HG03095 (cell line): Measurements from ENCODE around the gene ADCY5.

ENCODE experiments used
- ATAC-seq: cut with Tn5 transposase; IDR thresholded peaks from one replicate; pipeline ENCODE4 v1.9.1; 2021; ENCODE audit warnings: moderate library complexity; ENCODE audit not compliant: unreplicated experiment

The ADCY5 gene

DNA sequence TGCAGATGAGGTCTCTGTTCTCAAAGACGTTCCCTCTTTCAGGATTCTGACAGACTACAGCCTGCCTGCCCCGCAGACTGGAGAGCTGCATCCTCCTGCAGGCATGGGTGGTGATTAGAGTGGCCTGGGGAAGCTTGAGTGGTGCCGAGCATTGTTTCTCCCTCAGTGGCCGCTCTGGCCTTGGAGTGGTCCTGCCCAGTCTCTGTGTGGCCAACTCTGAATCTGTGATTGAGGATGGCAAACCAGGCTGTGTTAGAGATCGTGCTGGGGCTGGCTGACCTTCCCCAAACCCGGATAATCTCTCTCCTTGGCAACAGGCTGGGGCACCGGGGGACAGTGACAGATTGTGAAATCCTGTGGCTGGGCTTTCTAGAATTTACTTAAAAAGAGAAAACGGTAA lies 11.0 kb upstream of the ADCY5 start:
- no peak for ATAC-seq

DNA sequence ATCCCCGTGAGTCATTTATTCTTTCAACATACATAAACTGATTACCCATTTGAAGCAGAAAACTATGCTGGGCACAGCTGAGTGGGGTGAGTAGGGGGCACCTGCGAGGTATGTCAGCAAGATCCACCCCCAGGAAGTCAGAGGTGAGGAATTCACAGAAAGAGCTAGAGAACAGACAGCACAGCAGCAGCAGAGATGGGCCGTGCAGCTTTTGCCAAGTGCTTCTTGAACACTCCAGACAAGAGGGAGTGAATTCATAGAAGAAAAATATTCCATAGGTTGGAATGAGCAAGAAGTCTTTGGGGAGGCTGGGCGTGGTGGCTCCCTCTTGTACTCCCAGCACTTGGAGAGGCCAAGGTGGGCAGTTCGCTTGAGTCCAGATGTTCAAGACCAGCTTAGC lies 9.4 kb upstream of the ADCY5 start:
- no peak for ATAC-seq

DNA sequence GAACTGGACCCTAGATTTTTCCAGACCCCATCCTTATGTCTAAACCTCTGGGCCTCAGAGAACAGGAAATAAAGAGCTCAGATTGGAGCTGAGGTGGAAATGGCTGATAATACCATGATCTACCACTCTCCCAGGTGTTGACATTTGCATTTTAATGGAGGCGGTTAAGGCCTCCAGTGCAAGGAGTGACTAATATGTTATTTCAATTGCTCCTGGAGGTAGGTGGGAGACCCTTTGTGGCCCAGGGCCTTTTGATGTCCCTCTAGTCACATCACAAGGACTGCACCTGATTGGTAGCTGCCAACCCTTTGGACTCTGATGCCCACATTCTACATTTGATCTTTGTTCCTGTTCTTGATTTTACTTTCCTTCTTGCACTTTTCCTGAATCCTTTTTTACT lies 9.0 kb upstream of the ADCY5 start:
- ATAC-seq: no peak

DNA sequence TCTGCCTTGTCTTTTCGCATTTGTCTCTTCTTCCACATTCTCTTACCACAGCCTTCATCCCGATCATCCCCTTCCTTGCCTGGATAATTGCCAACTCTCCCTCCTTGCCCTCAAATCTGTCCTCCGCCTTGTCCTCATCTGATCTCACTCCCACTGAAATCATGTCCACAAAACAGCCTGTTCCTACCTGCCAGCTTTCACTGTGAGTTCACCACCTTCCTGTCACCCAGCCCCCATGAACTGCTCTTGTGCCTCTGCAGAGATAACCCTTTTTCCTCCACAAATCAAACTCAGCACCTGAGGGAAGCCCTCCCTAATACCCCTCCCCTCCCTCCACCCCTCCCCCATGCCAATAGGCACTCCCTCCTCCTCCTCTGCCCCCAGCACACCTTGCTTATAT lies 4.8 kb upstream of the ADCY5 start:
- no peak for ATAC-seq

DNA sequence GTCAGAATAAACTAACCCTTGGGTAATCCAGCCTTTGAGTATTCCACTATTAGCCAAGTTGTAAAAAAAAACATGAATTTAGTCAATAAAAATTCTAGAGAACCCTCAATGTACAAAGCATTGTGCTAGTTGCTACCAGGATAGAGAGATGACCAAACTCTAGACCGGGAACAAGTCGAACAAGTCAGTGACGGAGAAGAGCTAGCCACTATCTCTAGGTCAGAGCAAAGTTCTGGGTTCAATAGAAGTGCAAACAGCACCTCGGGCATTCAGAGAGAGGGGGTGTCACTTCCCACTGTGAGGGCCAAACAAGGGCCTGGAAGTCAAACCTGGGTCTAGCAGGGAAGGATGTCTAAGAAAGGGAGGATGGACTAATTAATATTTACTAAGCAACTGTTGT lies 2.3 kb upstream of the ADCY5 start:
- no peak for ATAC-seq

DNA sequence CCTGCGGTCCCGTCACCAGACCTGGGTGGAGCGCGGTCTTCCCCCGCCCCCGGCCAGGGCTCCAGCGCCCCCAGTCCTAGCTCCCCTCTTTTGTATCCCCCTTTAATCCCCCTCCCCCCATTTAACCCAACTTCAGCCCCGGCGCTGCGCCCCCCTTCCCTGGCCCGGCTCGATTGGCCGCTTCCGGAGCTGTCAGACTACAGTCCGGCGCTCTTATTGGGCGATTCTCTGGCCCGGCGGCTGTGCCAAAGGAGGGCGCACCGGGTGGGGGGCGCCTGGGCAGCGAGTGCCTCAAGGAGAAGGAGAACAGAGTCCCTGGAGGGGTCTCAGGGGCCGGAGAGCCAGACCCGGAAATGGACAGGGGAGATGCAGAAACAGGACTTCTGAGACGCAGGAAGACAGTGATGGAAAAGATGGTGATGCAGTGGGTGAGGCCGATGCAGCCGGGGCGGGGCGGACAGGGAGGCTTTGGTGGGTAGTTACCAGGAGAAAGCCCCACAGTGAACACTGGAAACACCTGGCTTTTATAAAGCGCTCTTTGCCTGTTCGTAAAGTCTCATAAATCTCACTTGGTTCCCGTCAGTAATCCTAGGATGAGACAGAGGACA lies 1.2 kb upstream of the ADCY5 start:
- no peak for ATAC-seq

DNA sequence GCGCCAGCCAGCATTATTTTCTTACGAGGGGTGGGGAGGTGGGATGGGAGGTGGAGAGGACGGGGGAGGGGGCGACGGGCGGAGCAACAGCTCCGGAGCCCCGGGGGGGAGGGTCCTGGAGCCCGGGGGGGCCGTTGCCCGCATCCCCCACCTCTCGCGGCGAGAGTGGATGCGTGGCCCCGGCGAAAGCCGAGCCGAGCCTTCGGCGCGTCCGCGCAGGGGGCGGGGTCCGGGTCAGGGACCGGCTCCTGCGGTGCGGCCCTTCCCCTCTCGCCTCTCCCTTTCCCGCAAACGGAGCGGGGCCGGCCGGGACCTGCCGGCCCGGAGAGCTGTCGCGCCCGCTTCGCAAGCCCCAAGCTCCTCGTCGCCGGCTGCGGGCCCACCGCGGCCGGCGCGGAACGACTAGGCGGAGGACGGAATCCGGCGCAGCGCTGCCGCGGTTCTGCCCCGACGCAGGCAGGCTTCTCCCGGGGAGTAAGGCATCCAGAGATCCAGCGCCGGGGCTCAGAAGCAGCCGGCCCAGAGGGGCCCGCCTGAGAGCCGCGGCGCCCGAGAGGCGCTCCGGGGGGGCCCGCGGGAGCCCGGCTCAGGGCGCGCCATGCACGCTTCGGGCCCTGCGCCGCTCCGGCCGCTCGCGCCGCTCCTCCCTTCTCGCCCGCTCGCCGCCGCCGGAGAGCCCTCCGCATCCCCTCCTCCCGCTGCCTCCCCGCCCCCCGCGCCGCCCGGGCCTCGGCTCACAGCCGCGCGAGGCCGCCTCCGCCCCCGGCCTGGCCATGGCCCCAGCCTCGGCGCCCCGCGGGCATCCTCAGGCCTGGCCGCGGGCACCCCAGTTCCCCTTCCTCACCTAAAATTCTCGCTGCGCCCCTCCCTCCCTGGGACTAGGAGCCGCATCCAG lies 459 bp upstream of the ADCY5 start:
- ATAC-seq: no peak

DNA sequence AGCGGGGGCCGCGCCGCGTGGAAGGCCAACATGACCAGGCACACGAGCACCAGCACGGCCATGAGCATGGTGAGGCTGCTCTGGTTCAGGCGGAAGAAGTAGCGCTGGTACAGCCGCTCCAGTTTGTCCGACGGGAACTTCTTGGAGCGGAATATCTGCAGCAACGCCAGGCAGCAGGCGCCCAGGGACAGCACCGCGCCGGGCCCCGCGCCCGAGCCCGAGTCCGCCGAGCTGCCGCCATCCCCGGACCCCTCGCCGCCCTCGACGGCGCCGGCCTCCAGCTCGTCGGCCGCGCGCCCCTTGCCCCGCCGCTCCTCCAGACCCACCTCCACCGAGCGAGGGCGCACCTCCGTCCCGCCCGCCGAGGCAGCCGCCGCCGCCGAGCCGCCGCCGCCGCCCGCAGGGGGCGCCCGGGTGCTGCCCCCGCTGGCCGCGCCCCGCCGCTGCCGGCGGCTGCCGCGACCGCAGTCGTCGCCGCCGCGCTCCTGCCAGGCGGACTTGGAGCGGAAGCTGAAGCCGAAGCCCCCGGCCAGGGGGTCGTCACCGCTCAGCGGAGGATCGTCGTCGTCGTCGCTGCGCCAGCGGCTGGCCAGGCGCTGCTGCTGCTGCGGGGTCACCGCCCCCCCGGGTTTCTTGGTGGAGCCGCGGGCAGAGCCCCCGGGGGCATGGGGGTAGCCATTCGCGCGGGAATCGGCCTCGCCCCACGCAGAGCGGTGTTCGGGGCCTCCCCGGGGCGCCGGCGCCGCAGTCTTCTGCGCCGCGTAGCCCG lies 957 bp downstream of the ADCY5 start:
- no peak for ATAC-seq

DNA sequence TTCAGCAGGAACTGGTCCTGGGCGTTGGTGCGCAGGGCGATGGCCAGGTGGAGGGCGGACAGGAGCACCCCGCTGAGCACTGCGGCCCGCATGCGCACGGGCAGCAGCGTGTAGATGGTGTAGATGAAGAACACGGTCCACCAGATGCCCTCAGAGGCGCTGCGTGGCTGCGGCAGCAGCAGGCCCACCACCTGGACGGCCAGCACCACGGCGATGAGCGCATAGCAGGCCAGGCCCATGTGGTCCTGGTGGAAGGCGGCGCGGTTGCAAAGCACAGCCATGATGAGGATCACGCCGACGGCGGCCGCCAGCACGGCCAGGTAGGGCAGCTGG lies 1.5 kb downstream of the ADCY5 start:
- no peak for ATAC-seq

DNA sequence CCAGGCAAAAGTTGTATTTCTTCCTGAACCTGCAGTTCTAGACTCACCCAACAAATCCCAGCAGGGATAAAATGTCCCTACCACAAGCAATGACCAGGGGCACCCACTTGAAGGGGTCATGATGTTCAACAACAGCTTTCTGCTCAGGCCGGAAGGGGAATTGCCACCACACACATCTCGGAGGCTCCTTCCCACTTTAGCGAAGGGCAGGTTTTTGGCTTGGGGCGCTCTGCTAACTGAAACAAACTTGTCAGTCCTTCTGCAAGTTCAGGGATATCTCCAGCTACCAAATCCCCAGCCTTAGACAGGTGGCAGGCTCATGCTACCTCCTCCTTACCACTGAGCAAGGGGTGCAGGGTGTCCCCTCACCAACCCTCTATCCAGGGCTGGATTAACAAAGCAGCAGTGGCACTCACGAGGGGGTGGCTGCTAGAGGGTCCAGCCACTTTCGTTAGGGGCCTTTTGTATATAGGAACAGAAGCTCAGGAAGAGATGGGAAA lies 2.2 kb downstream of the ADCY5 start:
- ATAC-seq: no peak

DNA sequence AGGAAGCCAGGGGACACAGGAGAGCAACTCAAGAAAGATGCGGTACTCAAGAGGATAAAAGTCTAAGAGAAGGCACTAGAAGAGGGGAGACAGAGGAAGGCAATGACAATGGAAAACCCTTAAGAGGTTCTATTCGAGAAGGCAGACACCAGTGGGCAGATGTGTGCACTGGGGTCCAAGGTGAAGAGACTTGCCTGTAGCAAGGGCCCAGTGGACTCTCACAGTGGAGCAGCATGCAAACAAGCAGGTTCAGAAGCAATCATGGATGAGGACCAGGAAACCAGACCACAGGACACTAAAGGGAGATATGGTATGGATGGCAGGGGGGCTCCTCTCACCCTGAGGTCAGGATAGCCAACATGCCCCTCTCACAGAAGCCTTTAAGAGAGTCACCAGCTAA lies 2.7 kb downstream of the ADCY5 start:
- no peak for ATAC-seq

DNA sequence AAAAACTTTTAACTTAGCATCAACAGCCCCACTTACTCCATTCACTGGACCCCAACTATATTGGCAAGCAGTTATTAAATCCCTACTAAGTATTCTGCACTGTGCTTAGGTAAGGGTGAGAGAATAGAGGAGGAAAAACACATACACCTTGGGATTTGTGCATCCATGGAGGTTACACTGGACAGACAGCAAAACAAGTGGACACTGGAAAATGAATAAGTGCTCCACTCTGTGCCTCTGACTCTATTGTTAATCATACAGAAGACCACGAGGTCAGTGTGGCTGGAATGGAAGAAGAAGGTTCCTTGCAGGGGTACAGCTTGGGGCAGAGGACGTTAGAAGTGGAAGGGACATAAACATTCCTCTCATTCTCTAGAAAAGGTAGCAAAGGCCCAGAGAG lies 3.2 kb downstream of the ADCY5 start:
- no peak for ATAC-seq

DNA sequence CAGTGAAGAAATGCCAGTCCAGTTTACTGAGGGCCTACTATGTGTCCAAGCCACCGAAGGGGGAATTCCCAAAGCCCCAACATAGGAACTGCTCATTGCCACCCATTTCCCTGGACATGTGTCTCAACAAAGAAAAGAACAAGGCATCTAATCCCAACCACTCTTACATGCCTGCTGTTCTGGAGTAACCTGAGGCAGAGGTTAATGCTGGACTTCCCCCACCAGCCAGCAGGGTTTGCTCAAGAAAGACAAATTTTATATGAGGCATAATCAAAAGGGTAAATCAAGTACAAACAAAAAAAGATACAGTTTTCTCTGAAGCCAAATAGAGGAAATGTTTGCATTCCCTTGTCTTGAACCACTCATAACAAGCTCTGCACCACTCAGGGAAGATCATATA lies 4.1 kb downstream of the ADCY5 start:
- ATAC-seq: no peak

DNA sequence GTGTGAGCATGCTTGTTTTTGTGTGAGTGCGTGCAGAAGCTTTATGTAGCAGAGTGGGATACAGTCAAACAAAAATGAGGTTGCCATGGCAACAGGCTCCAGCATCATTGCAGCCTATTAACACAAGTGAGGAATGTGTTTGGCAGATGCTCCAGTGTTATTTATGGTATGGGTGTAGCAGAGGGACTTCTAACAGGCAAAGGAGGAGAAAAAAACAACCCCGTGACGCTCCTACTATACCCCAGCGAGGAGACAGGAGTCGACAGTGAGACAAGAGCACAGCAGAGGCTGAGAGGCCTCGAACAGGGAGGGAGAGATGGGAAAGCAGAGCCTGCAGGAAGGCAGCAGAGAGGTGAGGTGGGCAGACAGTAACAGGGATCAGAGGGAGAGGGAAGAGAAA lies 4.9 kb downstream of the ADCY5 start:
- no peak for ATAC-seq

DNA sequence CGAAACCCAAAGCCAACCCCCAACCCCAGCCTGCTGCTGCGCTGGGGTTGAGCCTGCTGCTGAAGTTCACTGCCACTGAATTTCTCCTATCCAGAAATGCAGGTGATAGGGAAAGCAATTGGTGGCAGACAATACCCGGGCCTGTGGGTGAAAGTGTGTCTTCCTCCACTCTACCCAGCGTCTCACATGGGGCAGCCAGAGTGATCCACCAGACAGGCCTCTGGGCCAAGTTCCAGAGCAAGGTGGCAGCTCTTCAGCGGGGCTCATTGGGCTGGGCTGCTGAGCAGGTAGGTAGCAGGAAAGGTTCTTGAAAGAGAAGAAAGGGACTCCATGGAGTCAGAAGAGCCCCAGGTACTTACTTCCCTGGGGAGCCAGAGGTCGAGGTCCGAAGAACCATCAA lies 6.0 kb downstream of the ADCY5 start:
- no peak for ATAC-seq

DNA sequence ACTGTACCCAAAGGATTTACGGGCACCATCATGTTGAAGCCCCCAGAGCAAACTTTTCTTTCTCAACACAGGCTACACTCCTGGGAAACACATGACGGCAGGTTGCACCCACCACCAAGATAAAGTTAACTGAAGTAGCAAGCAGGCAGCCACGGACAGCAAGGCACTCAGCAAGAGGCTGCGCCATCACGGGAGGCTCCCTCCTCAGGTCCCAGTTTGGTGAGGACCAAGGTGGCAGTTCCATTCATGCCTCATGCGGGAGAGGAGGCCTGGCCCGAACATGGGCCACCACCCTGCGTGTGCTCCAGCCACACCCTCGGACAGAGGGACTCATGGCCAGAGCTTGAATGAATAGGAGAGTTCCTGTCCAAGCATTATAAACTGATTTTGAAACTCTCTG lies 6.8 kb downstream of the ADCY5 start:
- no peak for ATAC-seq

DNA sequence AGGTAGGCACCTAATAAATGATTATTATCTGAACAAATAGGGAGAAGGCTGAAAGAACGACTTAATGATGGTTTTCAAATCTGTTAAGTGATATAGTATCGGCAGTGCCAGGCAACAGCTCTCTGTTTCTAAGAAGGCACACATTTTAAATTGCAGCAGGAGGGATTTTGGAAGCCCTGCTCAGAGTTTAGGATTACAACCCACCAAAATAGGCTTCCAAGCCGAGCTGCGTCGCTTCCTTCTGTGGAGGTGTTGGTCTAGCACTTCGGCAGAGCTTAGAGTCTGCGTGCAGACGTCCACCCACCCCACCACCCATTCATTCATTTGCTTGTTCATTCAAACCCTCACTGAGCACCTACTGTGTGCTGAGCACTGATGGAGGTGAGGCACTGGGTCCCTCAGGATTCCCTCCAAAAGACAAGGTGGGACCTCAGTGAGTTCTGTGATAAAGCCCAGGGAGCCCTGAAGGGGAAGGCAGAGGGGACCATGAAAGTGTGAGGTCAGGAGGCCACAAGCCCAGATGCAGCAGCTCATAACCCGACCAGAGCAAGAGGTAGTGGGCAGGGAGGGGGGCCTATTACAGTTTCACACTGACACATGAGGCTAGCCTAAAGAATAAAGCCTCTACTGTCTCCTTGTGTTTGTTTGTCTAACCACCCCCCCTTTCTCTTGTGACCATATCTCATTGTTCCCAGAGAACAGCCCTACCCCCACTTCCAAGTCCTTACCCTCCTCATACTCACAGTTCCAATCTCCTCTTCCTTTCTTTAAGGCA lies 8.9 kb downstream of the ADCY5 start:
- ATAC-seq: no peak

DNA sequence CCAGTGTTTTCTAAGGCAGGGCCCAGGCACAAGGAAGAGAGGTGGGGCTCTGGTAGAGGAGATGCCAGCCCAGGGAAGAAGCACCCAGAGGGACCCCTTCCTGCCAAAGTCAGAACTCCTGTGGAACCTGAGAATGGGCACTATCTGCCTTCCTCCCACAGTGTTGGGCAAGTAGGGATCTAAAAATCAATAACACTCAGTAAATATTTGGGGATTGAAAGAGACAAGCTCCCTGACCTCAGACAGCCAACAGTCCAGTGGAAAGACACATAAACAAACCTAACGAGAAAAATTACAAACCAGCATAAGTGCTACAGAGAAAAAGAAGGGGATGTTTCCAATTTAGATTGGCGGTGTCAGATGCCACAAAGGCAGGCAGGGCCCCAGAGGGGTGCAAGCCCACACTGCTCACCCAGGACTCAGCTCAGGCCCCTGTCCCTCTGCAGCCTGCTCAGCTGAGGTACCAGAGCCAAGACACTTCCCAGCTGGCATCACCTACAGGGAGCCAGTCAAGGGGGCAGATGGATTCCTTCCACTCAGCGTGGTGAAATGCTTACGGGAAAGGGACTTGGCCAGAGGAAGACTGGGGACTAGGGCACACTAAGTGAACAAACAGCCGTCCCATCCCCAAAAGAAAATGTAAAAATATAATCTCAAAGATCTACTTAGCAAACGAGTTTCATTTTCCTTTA lies 15.9 kb downstream of the ADCY5 start:
- ATAC-seq: no peak

DNA sequence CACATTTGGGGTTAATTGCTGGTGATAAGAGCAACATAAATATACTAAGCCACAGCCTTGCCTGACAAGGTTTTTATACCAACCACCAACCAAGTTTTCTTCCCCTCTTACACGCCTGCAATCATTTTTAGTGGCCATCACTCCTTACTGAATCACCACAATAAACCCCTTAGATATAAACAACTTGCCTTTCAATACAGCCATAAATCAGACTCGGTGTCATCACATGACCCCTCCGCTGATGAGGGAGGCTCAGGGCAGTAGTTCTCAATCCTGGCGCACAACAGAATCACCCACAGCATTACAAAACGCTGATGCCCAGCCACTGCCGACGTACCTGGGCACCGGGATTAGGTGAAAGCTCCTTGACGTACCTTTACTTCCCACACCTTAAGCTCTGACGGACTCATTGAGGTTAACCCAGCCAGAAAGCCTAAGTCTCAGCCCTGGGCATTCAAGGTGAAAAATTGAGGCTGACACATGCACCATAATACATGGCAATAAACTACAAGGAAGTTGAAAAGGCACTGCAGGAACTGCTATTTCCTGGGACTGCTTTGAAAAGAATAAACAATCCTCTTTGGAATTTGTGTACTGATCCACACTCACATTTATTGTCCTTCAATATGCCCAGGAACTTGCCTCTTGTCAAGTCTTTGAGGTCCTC lies 17.1 kb downstream of the ADCY5 start:
- ATAC-seq: no peak
